Measurements from ENCODE around the gene CAP1. TPM values are rescaled to one million over a fixed set of nuclear protein-coding genes. Genes with fewer than 3 reads are reported as not detected.
"Not testable (repeated sequence)": the region's sequence is repeated elsewhere in the genome, so short reads cannot be mapped to it uniquely, and the experiment has no call there.

The CAP1 gene
- polyA plus RNA-seq, 4 donors = 186 to 224 (median 191) TPM

DNA sequence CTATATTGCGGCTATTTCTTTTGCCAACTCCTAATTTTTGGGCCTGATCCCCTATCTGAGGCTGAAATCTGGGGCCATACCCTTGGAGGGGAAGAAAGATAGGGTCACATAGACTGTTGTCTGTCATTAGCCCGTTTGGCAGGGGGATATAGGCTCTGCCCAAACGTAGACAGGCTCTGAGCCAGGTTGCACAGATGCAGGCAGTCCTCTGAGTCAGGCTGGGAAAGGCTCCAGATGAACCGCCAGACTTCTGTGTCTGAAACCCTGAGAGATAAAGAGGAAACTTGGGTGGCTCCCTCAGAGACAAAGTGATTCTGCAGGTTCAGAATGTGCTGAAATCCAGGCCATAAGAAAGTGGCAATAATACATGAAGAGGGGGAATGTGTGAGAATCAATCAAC lies 4.0 kb upstream of the CAP1 start:
- no peaks in the 10 kb centered on the region for H3K36me3 ChIP-seq (ENCODE audit: control insufficient read depth in 3 of 3, insufficient read depth in 2 of 3, low read depth in 1 of 3, low read length in 3 of 3)
- no peak overlapping the region for H3K4me3 ChIP-seq (ENCODE audit: low read depth in 1 of 3, low read length in 3 of 3)
- H3K9me3 ChIP-seq (ENCODE audit: control insufficient read depth in 2 of 2, insufficient read depth in 1 of 2, low read depth in 1 of 2, low read length in 1 of 2) = no peaks in the 10 kb centered on the region
- FAIRE-seq (no peak), DNase-seq (no peak)
- H3K27ac ChIP-seq (ENCODE audit: low read depth in 1 of 3, low read length in 2 of 3) = peak overlapping the region in 1 of 3 donors; percentile 51
- no peaks in the 10 kb centered on the region for H3K27me3 ChIP-seq (ENCODE audit: control insufficient read depth in 3 of 3, insufficient read depth in 3 of 3, low read length in 3 of 3)
- 22 to 30% (median 29%) methylated on average over 4 of the region's 4 CpGs for WGBS, 3 donors
- H3K4me1 ChIP-seq (ENCODE audit: control insufficient read depth in 3 of 3, insufficient read depth in 2 of 3, low read depth in 1 of 3, low read length in 2 of 3) = peaks cover 2 to 19% (median 2%) of the 10 kb centered on the region in 3 donors

DNA sequence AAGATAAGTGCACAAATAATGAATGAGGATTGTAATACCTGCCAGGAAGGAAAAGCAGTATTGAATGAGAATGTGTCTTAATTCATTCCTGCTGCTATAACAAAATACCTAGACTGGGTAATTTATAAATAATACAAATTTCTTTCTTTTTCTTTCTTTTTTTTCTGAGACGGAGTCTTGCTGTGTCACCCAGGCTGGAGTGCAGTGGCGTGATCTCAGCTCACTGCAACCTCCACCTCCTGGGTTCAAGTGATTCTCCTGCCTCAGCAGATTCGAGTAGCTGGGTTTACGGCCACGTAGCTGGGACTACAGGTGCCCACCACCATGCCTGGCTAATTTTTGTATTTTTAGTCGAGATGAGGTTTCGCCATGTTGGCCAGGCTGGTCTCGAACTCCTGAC lies 3.3 kb upstream of the CAP1 start:
- FAIRE-seq; H3K36me3 ChIP-seq (ENCODE audit: control insufficient read depth in 3 of 3, insufficient read depth in 2 of 3, low read depth in 1 of 3, low read length in 3 of 3); H3K27me3 ChIP-seq (ENCODE audit: control insufficient read depth in 3 of 3, insufficient read depth in 3 of 3, low read length in 3 of 3); H3K4me3 ChIP-seq (ENCODE audit: low read depth in 1 of 3, low read length in 3 of 3); H3K27ac ChIP-seq (ENCODE audit: low read depth in 1 of 3, low read length in 2 of 3); H3K9me3 ChIP-seq (ENCODE audit: control insufficient read depth in 2 of 2, insufficient read depth in 1 of 2, low read depth in 1 of 2, low read length in 1 of 2); DNase-seq: not testable (repeated sequence)
- 90 to 98% (median 92%) methylated on average over 8 of the region's 8 CpGs for WGBS, 3 donors
- peaks cover 2 to 20% (median 9%) of the 10 kb centered on the region in 3 donors for H3K4me1 ChIP-seq (ENCODE audit: control insufficient read depth in 3 of 3, insufficient read depth in 2 of 3, low read depth in 1 of 3, low read length in 2 of 3)

DNA sequence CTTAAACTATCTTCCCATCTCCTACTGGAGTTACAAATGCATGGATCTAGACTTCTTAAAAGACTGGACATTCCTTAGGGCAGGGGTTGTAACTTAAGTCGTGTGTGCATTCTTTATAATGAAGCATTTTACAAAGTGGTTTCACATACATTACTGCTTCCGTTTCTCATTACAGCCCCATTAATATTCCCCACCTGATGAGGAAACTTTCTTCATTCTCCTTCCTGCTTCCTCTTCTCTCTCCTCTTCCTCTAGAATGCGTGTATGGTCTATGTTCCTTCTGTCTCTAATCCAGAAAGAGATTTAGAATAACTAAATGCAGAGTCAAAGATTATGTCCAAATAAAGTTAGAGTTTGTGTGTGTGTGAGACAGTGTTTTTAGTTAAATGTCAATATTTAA lies 1.8 kb upstream of the CAP1 start:
- Histone ChIP-seq H3K36me3 (ENCODE audit: control insufficient read depth in 3 of 3, insufficient read depth in 2 of 3, low read depth in 1 of 3, low read length in 3 of 3) (peaks cover 0 to 5% (median 2%) of the 10 kb centered on the region in 3 donors), H3K27me3 (ENCODE audit: control insufficient read depth in 3 of 3, insufficient read depth in 3 of 3, low read length in 3 of 3) (no peaks in the 10 kb centered on the region), H3K9me3 (ENCODE audit: control insufficient read depth in 2 of 2, insufficient read depth in 1 of 2, low read depth in 1 of 2, low read length in 1 of 2) (no peaks in the 10 kb centered on the region), H3K27ac (ENCODE audit: low read depth in 1 of 3, low read length in 2 of 3) (peak overlapping the region in 2 of 3 donors; percentile 98 to 99), H3K4me1 (ENCODE audit: control insufficient read depth in 3 of 3, insufficient read depth in 2 of 3, low read depth in 1 of 3, low read length in 2 of 3) (peaks cover 4 to 22% (median 18%) of the 10 kb centered on the region in 3 donors), H3K4me3 (ENCODE audit: low read depth in 1 of 3, low read length in 3 of 3) (no peak overlapping the region)
- WGBS, 3 donors = 52 to 59% (median 52%) methylated on average over 3 of the region's 3 CpGs
- DNase-seq (no peak), FAIRE-seq (no peak)

DNA sequence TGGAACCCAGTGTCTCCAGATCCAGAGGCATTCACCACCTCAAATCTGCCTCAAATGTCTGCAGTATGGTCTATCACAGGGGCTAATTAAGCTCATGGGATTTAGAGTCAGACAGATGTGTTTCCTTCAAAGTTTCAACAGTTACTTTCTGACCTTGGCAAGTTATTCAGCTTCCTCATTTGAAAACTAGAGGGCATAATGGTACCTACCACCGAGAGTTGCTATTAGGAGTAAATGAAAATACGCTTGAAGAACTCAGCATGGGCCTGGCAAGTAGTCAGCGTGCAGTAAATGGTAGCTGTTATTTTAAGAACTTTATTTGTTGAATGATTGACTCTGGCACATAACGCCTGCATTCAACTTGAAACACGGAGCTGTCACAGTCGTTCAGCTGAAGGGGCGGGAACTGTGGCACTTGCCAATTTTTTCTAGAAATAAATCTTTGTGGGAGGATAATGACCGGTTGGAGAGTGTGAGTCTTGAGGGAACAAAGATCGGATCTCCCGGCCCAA lies 1.2 kb upstream of the CAP1 start:
- FAIRE-seq (no peak), DNase-seq (no peak)
- Histone ChIP-seq H3K27me3 (ENCODE audit: control insufficient read depth in 3 of 3, insufficient read depth in 3 of 3, low read length in 3 of 3) (no peaks in the 10 kb centered on the region), H3K9me3 (ENCODE audit: control insufficient read depth in 2 of 2, insufficient read depth in 1 of 2, low read depth in 1 of 2, low read length in 1 of 2) (no peaks in the 10 kb centered on the region), H3K36me3 (ENCODE audit: control insufficient read depth in 3 of 3, insufficient read depth in 2 of 3, low read depth in 1 of 3, low read length in 3 of 3) (peaks cover 0 to 5% (median 2%) of the 10 kb centered on the region in 3 donors), H3K4me1 (ENCODE audit: control insufficient read depth in 3 of 3, insufficient read depth in 2 of 3, low read depth in 1 of 3, low read length in 2 of 3) (peaks cover 4 to 22% (median 18%) of the 10 kb centered on the region in 3 donors), H3K27ac (ENCODE audit: low read depth in 1 of 3, low read length in 2 of 3) (peak overlapping the region; percentile 98 to 99 (median 98)), H3K4me3 (ENCODE audit: low read depth in 1 of 3, low read length in 3 of 3) (peak overlapping the region; percentile 61 to 97 (median 83))
- 0 to 1% (median 1%) methylated on average over 10 of the region's 10 CpGs for WGBS, 3 donors

GRCh38 chr1:40039757-40040510 lies 595 bp upstream of the CAP1 start:
- FAIRE-seq (no peak), DNase-seq (peak; percentile 79 to 88)
- H3K27ac ChIP-seq (ENCODE audit: low read depth in 1 of 3, low read length in 2 of 3) = peak overlapping the region; percentile 98 to 99 (median 98)
- H3K36me3 ChIP-seq (ENCODE audit: control insufficient read depth in 3 of 3, insufficient read depth in 2 of 3, low read depth in 1 of 3, low read length in 3 of 3) = peaks cover 0 to 5% (median 2%) of the 10 kb centered on the region in 3 donors
- no peaks in the 10 kb centered on the region for H3K27me3 ChIP-seq (ENCODE audit: control insufficient read depth in 3 of 3, insufficient read depth in 3 of 3, low read length in 3 of 3)
- 0% methylated on average over 51 to 52 of the region's 52 CpGs for WGBS, 3 donors
- peak overlapping the region; percentile 61 to 97 (median 83) for H3K4me3 ChIP-seq (ENCODE audit: low read depth in 1 of 3, low read length in 3 of 3)
- H3K9me3 ChIP-seq (ENCODE audit: control insufficient read depth in 2 of 2, insufficient read depth in 1 of 2, low read depth in 1 of 2, low read length in 1 of 2) = no peaks in the 10 kb centered on the region
- H3K4me1 ChIP-seq (ENCODE audit: control insufficient read depth in 3 of 3, insufficient read depth in 2 of 3, low read depth in 1 of 3, low read length in 2 of 3) = peaks cover 4 to 22% (median 18%) of the 10 kb centered on the region in 3 donors

DNA sequence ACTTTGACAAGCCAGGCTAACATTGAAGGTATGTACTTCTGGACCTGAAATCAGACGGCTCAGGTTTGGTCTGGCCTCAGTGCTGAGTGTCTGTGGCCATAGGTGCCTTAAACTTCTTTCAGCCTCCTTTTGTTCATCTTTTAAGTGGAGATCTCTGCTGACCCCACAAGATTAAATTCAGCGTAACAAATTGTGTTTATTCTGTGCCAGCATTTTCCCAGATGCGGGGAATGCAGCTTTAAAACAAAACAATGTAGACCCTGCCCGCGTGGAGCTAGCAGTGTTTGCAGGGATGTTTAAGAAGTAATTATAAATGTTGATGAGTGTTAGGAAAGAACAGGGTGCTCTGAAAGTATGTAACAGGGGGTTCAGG lies 923 bp downstream of the CAP1 start:
- peak; percentile 34 to 44 for DNase-seq
- H3K27me3 ChIP-seq (ENCODE audit: control insufficient read depth in 3 of 3, insufficient read depth in 3 of 3, low read length in 3 of 3) = no peaks in the 10 kb centered on the region
- H3K4me1 ChIP-seq (ENCODE audit: control insufficient read depth in 3 of 3, insufficient read depth in 2 of 3, low read depth in 1 of 3, low read length in 2 of 3) = peaks cover 7 to 22% (median 22%) of the 10 kb centered on the region in 3 donors
- H3K27ac ChIP-seq (ENCODE audit: low read depth in 1 of 3, low read length in 2 of 3) = peak overlapping the region; percentile 79 to 91 (median 85)
- H3K9me3 ChIP-seq (ENCODE audit: control insufficient read depth in 2 of 2, insufficient read depth in 1 of 2, low read depth in 1 of 2, low read length in 1 of 2) = no peaks in the 10 kb centered on the region
- 7 to 14% (median 10%) methylated on average over 5 of the region's 5 CpGs for WGBS, 3 donors
- peak overlapping the region; percentile 91 to 97 (median 93) for H3K4me3 ChIP-seq (ENCODE audit: low read depth in 1 of 3, low read length in 3 of 3)
- FAIRE-seq = no peak
- H3K36me3 ChIP-seq (ENCODE audit: control insufficient read depth in 3 of 3, insufficient read depth in 2 of 3, low read depth in 1 of 3, low read length in 3 of 3) = peaks cover 0 to 15% (median 4%) of the 10 kb centered on the region in 3 donors

GRCh38 chr1:40042341-40042740 lies 1.8 kb downstream of the CAP1 start:
- Histone ChIP-seq H3K4me1 (ENCODE audit: control insufficient read depth in 3 of 3, insufficient read depth in 2 of 3, low read depth in 1 of 3, low read length in 2 of 3) (peaks cover 7 to 22% (median 22%) of the 10 kb centered on the region in 3 donors), H3K36me3 (ENCODE audit: control insufficient read depth in 3 of 3, insufficient read depth in 2 of 3, low read depth in 1 of 3, low read length in 3 of 3) (peaks cover 0 to 15% (median 4%) of the 10 kb centered on the region in 3 donors), H3K27ac (ENCODE audit: low read depth in 1 of 3, low read length in 2 of 3) (no peak overlapping the region), H3K4me3 (ENCODE audit: low read depth in 1 of 3, low read length in 3 of 3) (peak overlapping the region in 2 of 3 donors; percentile 2 to 97), H3K9me3 (ENCODE audit: control insufficient read depth in 2 of 2, insufficient read depth in 1 of 2, low read depth in 1 of 2, low read length in 1 of 2) (no peaks in the 10 kb centered on the region), H3K27me3 (ENCODE audit: control insufficient read depth in 3 of 3, insufficient read depth in 3 of 3, low read length in 3 of 3) (no peaks in the 10 kb centered on the region)
- 61 to 69% (median 68%) methylated on average over 4 of the region's 4 CpGs for WGBS, 3 donors
- DNase-seq = no peak
- FAIRE-seq = no peak

DNA sequence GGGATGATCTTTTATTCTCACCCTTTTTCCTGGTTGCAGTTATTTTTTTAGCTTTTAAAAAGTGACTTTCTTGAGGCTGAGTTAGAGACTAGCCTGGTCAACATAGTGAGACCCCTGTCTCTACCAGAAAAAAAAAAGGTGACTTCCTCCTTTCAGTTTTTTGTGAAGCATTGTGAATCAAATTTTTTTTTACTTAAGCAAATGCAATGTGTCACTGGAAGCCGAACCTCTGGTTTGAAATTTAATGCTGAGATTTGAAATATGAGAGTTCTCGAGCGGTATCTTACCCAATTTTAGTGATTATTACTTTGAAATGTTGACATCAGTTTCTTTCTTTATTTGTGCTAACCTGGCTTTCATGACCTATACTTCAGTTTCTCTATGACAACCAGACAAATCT lies 3.6 kb downstream of the CAP1 start:
- no peak for FAIRE-seq

More for the DNA sequence above, 3.6 kb downstream of the CAP1 start:
- 60 to 87% (median 65%) methylated on average over 3 of the region's 3 CpGs for WGBS, 3 donors
- H3K36me3 ChIP-seq (ENCODE audit: control insufficient read depth in 3 of 3, insufficient read depth in 2 of 3, low read depth in 1 of 3, low read length in 3 of 3) = peaks cover 0 to 20% (median 4%) of the 10 kb centered on the region in 3 donors
- no peak overlapping the region for H3K4me3 ChIP-seq (ENCODE audit: low read depth in 1 of 3, low read length in 3 of 3)
- DNase-seq = no peak
- no peak overlapping the region for H3K27ac ChIP-seq (ENCODE audit: low read depth in 1 of 3, low read length in 2 of 3)
- no peaks in the 10 kb centered on the region for H3K27me3 ChIP-seq (ENCODE audit: control insufficient read depth in 3 of 3, insufficient read depth in 3 of 3, low read length in 3 of 3)
- H3K9me3 ChIP-seq (ENCODE audit: control insufficient read depth in 2 of 2, insufficient read depth in 1 of 2, low read depth in 1 of 2, low read length in 1 of 2) = no peaks in the 10 kb centered on the region
- peaks cover 8 to 25% (median 13%) of the 10 kb centered on the region in 3 donors for H3K4me1 ChIP-seq (ENCODE audit: control insufficient read depth in 3 of 3, insufficient read depth in 2 of 3, low read depth in 1 of 3, low read length in 2 of 3)
